Cerebellar nuclear complex (tissue), 1 donor: ENCODE results near the gene TMEM63A.

ENCODE experiments used
- DNase-seq, 2 experiments: peaks; one replicate each; lab custom pipeline; 2025; lab: John Stamatoyannopoulos, UW

Gene TMEM63A

DNA sequence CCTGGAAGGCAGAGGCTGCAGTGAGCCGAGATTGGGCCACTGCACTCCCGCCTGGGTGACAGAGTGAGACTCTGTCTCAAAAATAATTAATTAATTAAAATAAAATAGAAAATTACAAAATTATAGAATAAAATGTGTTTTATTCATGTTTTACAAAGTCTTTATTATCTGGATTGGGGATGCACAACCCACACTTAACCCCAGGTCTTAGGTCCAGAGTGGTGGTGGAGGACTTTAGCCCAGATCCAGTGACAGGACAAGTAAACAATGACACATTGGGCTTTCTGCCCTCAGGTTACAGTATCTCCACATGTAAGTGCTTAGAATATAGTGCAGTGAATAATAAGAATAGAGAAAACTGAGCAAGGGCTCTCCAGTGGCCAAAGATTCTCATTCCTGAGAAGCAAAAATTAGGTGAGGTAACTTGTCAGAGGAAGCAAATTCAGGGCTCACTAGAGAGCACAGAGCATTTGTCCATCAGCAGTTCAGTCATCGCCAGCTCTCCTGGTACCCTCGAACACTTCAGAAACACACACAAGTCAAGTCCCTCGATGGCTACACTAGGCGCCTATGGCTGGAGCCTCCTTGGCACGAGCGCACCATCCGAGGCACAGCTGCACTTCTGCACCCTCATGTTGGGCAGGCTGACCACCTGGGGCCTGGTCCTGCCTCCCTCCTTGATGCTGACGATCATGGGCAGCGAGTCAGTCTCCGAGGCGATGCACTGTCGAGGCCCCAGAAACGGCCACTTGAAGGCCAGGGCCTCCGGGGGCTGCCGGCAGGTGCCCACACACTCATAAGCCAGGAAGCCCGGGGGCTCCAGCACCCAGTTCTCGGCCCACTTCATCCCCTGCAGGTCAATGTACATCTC, 4.2 kb upstream of the TMEM63A start:
- DNase-seq, result no peak

- no peak for DNase-seq
Measured at GRCh38 chr1:225885336-225885735, 3.2 kb upstream of the TMEM63A start.

GRCh38 chr1:225883616-225884265, 1.6 kb upstream of the TMEM63A start:
- no peak for DNase-seq

DNA sequence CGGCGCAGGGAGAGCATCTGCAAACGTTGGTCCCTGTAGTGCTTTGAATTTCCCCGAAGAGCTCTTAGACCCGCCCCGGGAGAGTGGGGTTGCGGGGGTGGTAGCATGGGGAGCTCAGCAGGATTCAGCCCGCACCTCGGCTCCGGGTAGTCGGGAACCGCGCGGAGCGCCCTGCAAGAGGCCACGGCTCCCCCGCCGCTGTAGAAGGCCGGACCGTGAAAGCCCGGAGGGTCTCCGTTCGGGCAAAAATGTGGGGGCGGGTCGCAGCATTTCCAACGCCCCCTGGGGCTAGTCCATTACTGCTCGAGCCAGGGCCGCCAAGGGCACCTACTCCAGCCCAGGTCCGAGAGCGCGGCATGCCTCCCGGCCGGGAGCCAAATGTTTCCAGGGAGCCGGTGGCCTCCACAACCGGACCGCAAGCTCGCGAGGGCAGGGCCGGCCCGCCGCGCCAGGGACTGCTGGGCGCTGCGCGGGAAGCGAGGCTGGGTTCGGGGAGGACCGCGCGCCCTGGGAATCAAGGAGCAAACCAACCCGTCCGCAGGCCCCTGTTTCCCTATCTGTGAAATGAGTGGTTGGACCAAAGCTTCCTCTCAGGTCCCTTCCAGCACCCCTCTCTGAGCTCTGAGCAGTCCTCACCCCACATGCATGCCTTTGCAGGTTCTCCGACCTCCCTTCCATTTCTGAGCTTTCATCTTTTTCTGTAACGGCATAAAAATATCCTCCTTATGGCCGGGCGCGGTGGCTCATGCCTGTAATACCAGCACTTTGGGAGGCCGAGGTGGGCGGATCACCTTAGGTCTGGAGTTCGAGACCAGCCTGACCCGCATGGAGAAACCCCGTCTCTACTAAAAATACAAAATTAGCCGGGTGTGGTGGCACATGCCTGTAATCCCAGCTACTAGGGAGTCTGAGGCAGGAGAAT, 775 bp upstream of the TMEM63A start:
- DNase-seq, result no peak

GRCh38 chr1:225881081-225881958, 860 bp downstream of the TMEM63A start:
- DNase-seq, result no peak

GRCh38 chr1:225880636-225881035, 1.5 kb downstream of the TMEM63A start:
- no peak for DNase-seq

GRCh38 chr1:225880222-225880588, 2.0 kb downstream of the TMEM63A start:
- DNase-seq, result no peak

- DNase-seq, result no peak
Measured at GRCh38 chr1:225879521-225880221, 2.5 kb downstream of the TMEM63A start.

GRCh38 chr1:225878282-225878681, 3.9 kb downstream of the TMEM63A start:
- DNase-seq, result no peak

DNA sequence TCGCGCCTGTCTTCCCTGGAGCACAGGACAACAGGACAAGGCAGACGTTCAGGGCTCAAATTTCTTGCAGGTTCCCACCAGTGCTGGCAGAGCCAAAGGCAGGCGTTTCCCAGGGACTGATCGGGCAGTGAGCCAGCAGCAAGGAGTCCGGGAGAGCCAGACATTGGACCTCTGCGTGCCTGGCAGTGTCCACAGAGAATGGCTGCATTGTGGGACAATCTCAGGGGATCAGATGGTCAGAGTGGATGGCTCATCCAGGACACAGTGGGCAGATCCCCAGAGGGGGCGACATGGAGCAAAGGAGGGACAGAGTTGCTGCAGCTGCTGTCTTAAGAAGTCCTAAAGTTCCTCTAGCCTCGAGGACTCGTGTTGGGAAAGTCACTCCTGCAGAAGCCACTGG, 4.6 kb downstream of the TMEM63A start:
- DNase-seq, result no peak

GRCh38 chr1:225876900-225877510, 5.2 kb downstream of the TMEM63A start:
- no peak for DNase-seq

DNA sequence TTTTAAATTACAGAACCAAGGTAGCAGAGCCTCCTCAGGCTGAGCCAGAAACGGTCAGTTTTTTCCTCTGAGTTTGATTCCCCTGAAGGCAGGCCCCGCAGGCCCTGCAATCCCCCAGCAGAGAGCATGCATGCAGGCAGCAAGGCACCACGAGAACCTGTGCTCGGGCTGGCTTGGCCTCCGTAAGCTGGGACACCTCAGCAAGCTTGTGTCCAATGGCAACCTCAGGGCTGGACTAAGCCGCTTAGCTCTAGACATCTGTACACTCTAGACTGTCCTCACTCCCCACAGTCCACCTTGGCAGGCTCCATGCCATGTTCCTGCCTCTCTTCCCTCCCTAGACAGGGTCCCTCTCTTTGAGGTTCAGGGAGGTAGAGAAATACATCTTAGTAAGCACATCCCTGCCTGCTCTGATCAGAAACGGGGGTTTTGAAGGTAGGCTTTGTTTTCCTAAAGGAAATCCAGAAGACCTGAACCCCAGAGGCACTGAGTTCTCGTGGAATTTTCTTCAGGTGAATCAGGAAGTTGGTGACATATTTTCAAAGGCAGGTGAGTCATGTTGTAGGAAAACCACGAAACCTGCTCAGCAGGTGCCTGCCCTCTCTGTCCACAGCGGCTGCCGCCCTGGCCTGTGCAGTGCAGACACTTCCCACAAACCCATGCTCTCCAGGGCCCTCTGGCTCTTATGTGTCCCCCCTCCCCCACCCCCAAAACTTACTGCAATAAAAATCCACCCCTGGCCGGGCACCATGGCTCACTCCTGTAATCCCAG, 7.0 kb downstream of the TMEM63A start:
- DNase-seq, result no peak

- DNase-seq, result no peak
Measured at GRCh38 chr1:225874431-225874830, 7.7 kb downstream of the TMEM63A start.

DNA sequence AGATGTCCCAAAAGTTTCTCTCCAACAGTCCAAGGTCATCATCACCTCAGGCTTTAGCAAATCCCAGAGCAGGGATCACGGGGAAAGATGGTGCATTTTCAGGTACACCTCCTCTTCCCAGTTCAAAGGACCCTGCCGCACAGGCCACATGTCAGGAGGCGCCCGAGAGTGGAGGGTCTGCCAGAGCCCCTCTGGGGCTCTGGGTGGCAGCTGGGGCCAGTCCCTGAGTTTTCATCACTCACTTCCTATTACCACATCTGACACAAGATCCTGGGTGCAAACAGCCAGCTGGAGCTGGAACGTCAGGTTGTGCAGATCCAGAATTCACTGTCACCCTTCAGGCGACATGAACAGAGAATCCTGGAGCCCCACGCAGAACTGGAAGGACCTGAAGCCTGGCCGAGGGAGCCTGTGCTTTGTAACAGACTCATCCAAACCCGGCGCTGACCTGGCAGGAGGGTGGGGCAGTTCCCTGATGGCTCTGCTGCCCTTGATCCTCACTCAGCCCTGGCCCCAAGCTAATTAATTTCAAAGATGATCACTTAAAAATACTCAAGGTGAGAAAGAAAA, 8.8 kb downstream of the TMEM63A start:
- DNase-seq, result no peak

DNA sequence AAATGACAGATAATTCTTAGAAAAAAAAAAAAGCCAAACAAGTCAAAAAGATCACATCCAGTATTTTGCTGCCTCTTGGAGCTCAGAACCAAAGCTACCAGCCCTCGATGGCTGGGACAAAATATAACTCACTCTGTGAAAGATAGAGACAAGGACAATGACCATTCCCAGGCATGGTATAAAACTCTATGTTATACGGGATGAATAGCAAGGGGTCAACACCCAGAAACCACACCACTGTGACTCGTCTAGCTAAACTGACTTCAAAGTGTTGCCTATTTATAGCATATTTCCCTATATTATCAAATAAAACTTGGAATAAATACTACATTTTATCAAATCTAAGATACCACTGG, 10.1 kb downstream of the TMEM63A start:
- DNase-seq, result no peak

DNA sequence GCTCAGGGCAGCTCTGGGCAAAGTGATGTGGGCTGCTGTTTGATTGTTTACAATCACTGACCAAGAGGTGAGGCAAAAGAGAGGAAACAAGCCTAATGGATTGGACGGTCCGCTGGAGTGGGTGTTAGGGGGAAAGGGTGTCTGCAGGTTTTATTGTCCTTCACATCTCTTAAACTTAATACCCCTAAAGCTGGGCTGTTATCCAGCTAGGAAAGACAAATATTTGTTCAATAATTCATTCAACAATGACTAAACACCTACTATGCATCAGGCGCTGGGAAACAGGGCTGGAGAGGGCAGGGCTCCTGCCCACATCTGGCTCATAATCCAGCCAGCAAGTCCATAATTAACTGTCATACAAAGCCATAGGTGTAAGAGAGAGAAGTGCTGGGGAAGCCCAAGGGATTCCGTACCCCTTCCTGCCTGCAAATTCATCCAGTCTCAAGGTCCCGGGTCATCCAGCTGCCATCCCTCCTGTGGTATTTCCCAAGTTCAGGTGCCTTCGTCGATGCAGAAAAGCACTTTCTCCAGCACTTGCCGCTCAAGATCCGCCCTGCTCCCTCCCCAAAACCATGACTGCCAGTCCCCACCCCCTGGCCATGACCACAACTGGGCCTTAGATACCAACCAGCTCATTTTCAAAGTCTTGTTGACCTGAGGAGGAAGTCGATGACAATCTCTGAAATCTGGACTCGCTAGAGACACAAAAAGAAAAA, 10.7 kb downstream of the TMEM63A start:
- no peak for DNase-seq

DNA sequence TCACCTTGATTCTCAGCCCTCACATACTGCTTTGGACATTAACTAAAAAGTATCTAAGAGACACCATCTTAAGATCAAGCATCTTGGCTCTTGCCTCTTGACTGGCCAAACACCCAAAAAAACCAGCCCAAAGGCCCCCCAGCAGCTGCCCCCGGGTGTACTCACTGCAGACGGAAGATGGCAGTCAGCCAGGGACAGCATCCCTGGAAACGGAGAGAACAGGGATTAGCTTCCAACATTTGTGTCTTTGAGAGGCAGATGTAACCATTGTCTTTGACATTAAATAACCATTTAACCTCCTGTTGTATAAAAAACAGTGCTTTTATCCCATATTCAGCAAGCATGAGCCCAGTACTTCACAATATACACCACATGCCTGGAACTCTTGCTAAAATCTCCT, 11.3 kb downstream of the TMEM63A start:
- no peak for DNase-seq

GRCh38 chr1:225868631-225869330, 13.4 kb downstream of the TMEM63A start:
- DNase-seq, result no peak
